NOMO-1 treated with DMSO at 0.1 percent for 48 hours (cell line): Measurements from ENCODE around the gene ING5.

Source experiments
- DNase-seq: peaks from one replicate; lab custom pipeline; 2025; ENCODE audit not compliant: unreplicated experiment; lab: John Stamatoyannopoulos, UW

The ING5 gene

DNA sequence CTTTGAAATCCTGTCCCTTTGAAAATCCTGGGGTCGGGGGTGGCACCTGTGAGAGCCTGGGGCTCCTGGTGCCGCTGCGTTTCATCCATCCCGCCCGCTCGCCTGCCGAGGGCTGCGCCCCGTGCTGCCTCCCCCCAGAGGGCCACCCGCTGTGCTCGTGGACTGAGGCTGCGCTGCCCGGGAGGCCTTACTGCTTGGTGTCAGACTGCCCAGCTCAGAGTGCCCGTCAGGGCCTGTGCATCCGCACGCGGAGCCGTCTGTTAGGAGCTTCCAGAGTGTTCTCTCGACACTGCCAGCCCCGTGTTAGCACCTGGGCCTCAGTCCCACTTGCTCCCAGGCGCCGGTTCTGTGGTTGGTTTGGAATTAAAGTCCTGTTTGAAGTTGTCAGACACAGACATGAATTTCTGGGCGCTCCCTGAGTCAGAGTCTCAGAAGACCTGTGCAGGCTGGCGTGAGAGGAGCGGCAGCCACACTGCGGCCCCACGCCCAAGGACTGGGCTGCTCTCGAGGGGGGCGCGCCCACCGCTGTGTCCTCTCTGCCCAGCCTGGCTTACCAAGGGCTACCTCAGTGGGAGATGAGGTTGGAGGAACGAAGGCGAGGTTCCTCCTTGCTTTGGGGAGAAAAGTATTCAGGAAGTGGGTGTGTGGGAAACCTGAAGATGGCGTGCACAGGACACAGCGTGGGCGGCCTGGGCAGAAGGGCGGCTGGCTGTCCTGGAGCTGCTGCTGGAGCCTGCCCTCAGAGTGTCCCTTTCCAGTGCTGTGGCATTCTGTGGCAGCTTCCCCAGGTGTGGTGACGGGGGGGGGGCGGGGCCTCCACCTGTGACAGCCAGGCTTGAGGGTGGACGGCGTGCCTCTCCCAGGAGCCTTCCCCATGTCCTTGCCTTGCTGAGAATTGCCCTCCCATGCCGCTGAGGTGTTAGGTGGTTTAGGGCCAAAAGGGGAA, 29.3 kb upstream of the ING5 start:
- DNase-seq = no peak

DNA sequence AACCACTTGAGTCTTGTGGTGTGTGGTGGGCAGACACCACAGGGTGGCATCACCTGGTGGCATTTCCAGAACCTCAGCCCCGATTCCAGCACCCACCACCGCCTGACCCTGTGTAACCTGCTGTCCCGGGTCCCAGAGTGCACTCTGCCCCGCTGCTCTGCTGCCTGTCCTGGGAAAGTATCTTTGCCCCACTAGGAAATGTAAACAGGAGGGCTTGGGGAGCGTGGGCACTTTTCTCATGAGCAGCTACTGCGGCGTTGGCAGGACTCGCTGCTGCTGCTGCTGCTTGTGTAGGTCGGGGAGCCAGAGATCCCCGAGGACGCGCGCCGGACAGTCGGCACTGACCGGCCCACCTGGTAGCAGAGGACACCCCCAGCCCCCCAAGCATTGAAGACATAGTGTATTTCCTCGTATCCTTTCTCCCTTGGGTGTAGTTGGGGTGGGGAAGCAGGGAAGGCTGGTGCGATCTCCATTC, 28.6 kb upstream of the ING5 start:
- no peak for DNase-seq

DNA sequence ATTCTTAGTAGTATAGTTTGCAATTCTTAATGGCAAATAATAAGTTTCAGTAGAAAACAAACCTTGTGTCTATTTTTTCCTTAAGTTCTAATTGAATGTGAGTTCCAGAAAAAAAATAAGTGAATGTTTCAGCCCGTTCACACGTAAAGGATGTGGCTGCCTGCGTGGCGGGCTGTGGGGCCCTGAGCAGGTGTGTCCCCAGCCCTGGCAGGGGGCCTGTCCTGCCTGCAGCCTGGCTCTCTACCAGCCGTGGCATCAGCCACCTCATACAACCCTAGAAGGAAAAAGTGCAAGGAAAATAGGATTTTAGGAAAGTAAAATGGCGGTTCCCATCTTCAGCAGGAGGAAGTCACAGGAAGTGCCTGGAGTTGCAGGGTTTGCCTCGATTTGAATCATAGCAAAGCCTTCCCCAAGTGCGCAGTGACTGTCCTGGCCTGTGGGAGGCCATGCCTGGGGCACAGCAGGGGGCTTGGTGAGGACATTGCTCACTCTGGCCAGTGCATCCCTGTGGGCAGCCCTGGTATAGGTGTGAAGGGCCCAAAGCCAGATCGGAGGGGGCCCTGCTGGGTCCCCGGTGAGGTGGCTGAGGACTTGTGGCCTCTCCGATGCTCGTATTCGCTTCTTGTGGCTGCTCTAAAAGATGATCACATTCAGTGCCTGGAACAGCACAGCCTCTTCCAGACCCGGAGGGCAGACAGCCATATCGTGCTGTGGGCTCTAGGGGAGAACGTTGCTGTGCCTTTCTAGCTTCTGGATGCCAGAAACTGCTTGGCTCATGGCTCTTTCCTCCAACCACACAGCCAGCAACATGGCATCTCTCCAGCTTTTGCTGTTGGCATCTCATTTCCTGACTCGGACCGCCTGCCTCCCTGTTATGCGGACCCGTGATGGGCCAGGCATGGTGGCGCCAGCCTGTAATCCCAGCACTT, 27.8 kb upstream of the ING5 start:
- no peak for DNase-seq

DNA sequence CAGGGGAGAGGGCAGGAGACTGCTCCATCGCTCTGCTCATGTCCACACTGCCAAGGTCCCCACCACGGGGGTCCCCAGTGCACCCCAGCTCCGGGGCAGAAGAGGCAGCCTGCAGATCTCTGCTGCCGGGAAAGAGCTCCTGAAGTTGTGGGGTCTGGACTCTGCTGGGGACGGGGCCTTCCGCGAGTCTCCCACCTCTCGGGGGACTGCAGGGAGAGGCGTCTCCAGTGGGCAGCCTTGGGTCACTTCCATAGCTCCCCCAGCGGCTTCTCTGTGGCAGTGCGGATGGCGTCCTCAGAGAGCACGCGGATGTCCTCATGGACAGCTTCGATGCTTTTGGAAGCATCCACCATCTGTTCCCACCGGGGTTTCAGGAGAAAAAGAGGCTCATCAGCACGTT, 26.0 kb upstream of the ING5 start:
- DNase-seq = no peak

DNA sequence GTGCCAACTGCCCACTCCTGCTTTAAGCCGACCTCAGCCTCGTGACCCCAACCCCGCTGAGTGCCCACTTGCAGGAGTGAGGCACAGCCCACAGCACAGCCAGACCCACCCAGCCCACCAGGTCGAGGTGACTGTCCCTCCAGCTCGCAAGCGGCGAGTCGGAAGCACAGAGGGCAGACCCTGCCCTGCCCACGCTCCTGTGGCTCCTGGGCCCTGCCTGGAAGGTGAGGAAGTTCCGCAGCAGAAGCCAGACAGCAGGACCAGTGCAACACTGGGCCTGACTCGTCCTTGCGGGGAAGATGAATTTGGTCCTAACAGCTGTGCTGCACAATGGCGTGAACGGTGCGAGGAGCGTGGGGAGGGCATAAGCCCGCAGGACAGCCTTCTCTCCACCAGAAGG, 25.2 kb upstream of the ING5 start:
- DNase-seq = no peak

DNA sequence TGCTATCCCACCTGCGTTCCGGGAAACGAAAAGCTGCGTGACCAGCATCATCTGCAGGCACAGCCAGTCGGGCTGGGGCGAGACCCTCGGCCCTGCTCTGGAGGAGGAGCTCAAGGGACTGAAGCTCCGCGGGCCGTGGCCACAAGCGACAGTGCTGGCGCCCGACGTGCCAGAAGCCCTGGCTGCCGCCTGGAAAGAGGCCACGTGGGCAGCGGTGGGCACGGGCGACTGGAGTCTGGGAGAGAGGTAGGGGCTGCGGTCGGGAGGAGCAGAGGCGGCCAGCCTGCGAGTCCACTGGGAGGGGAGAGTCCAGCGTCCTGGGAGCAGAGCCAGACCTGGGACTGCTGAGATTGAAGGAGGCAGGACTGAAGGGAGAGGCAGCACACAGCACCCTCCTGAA, 24.4 kb upstream of the ING5 start:
- no peak for DNase-seq

DNA sequence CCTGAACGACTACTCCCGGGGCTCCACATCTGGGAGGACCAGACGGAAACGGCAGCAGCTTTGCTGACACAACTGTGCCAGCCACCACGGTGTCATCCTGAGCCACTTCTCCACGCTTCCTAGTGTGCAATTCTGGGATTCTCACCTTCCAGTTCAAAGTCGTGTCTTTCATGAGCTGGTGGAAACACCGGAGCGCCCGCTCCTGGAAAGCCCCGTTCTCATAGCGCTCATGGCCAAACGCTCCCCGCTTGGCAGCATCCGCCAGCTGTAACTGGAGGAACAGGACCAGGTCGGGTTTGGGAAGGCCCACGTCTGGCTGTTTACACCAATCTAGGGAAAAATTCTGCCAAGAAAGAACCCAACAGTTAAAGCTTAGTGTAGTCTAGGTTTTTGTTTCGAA, 23.5 kb upstream of the ING5 start:
- no peak for DNase-seq

DNA sequence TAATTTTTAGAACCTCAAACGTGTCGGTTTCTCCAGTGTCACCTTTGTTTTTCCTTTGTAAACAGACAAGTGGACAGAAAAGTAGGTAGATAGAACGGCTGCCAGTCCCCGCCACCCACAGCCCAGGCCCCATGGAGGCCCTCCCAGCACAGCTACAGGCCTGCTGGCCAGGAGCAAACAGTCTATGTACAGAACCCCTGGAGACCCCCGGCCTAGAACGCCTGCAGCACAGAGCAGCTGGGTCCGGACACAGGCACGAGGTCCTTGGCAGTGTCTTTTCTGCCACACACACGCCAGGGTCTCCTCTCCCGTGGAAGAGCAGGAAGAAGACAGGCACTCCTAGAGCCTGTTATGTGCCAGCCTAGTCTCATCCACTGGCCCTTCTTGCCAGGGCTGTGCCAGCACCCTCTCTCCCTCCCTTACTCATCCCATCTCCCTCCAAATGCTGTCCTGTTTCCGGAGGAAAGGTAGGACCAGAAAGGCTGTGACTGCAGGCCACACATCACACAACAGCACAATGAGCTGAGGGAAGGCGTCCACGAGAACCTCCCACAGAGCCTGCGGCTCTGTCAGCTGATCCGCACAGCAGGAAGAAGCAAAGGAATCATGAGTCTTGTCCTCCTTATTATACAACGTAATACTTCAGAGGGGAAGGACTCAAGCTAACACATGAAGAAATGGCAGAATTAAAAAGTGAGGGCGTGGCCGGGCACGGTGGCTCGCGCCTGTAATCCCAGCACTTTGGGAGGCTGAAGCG, 22.9 kb upstream of the ING5 start:
- DNase-seq = no peak

DNA sequence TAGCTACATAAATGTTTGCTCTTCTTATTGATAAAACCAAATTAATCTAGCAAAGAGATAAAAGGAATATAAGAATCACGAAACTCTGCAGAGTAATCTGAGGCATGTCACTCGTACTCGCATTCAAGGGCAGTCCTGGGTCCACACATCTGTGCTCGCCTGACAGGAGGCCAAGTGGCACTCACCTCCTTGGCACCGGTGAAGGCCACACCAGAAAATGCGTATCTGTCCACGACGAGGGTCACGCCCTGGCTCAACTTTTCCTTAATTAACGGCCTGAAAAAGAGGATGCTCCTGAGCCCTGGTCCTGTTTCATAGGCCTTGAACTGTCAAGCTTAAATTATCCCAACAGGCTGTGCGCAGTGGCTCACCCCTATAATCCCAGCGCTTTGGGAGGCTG, 21.8 kb upstream of the ING5 start:
- no peak for DNase-seq

DNA sequence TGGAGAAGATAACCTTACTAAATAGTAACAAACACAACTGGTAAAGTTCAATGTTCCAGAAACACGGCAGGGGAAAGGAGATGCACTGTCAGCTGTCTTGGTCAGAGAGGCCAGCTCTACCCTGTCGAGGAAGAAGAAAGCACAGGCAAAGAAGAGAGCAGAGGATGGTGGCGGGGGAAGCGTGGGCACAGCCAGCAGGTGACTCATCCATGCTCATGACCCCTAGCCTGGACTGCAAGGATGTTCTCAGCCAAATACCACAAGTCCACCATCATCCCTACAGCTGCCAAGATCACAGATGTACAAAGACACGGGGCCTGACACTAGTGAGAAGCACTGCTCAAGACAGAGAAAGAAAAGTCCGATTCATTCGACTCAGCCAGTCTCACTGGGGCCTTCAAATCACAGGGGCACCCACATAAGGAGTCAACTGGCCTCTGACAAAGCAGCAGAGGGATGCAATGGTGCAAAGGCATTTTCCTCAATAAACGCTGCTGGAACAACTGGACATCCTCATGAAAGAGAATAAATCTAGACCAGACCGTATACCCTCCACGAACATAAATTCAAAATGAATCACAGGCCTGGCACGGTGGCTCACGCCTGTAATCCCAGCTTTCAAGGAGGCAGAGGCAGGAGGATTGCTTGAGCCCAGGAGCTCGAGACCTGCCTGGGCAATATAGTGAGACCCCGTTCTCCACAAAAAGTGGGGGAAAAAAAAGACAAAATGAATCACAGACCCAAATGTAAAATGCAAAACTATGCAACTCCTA, 20.8 kb upstream of the ING5 start:
- no peak for DNase-seq

DNA sequence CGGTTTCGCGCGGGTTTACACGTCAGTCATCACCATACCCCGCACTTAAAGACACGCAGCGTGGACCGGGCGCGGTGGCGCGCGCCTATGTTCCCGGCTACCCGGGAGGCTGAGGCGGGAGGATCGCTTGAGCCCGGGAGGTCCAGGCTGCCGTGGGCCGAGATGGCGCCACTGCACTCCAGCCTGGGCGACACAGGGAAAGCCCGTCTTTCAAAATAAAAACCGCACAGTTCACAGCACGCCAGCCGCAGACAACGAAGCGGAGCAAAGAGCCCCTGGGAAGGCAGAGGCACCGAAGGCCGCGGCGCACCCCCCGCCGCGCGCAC, 15.6 kb upstream of the ING5 start:
- DNase-seq = no peak

DNA sequence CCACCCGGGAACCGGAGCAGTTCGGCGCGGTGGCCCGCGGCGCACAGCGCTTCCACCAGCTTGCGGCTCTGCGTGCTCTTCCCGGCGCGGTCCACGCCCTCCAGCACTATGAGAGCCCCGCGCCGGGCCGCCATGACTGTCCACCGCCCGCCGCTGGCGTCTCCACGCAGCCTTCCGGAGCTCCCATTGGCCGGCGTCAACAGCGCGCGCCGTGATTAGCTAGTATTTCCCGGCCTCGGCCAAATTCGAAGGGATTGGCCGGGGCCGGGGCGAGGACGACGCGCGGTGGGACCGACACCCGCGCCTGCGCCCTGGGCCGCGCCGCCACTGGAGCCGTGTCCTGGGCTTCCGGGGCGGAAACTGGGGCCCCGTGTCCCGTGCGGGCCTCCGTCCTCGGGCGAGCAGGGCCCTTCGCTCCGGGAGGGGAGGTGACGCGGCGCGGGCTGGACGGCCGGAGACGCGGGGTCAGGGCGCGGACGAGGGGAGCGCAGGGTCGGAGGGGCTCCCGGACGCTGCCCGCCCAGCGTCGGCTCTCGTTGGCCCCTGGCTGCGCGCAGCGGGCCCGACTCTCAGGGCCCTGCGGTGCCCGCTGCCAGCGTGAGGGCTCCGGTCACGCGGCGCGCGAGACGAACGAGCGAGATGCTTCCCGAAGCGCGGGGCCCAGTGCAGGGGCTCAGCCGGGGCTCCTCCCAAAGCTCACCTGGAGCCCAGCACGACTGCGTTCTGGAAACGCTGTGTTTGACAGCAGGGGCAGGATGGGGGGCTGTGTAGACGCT, 15.0 kb upstream of the ING5 start, which contains the start of gene DTYMK:
TSS of gene DTYMK (minus strand) at position 166 of the 776 bp plus-strand sequence. CDS start at position 134, 32 bp downstream.
- peak; percentile 95 for DNase-seq

DNA sequence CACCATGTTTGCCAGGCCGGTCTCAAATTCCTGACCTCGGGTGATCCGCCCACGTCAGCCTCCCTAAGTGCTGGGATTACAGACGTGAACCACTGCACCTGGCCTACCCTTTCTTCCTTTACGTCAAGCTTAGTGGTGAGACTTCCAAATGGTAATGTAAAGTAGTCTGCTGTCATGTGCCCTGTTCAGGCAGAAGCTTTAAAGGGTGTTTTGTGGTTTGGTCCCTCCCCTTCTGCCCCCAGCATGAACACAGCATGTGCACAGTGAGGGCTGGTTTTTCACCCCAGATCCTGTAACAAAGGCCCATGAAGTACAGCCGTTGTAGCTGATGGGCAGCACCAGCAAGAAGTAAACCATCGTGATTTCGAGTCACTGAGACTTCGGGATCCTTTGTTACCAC, 12.5 kb upstream of the ING5 start:
- DNase-seq = no peak

DNA sequence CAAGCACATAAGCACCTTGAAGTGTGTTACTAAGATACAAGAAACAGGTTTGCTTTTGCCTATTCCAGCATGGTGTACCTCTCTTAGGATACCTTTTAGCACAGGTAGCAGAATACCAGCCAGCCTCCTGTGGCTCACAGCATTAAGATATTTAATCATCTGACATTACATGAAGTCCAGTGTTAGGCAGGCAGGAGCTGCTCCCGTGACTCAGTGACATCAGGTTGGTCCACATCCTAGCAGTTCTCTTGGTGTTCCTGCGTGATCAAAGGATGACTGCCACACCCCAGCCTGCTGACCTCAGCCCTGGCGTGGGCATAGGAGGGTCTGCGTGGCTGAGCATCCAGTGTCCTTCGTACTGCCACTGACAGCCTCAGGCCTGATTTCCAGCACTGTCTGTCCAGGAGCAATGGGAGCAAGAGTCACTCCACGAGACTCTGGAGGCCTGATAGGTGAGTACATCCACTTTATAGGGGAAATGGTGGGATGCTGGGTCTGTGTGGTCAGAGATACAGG, 11.6 kb upstream of the ING5 start:
- DNase-seq = no peak

DNA sequence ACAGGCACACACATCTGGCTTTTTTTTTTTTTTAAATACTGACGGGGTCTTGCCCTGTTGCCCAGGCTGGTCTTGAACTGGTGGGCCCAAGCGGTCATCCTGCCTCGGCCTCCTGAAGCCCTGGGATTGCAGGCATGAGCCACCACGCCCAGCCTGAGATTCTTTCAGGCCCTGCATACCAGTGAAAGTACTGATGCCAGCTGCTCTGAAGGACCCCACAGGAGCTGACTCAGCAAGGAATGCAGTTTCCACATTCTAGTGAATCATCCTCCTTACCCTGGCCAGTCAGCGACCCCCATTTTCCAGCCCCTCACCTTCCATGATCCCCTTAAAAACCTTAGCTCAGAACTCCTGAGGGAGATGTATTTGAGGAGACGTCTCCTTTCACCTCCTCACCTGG, 9.4 kb upstream of the ING5 start:
- no peak for DNase-seq

DNA sequence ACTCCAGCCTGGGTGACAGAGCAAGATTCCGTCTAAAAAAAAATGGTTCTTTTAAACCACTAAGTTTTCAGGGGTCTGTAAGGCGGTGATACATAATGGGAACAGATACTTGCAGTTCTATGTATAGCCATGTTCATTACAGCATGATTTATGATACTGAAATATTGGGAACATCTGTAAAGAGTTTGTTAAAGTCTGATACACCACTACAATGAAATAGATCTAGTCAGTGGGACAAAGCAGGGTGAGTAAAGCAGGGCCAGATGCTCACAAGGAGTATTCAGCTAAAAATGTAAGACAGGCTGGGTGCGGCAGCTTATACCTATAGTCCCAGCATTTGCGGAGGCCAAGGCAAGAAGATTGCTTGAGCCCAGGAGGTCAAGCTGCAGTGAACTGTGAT, 6.2 kb upstream of the ING5 start:
- no peak for DNase-seq

DNA sequence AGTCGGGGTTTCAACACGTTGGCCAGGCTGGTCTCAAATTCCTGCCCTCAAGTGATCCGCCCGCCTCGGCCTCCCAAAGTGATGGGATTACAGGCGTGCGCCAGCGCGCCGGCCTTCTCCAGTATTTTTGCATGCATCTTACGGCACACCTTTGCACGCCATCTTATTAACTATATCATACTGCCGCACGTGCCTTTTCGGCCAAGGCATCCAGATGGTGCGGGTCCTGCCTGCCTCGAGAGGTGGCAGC, 765 bp upstream of the ING5 start:
- no peak for DNase-seq

DNA sequence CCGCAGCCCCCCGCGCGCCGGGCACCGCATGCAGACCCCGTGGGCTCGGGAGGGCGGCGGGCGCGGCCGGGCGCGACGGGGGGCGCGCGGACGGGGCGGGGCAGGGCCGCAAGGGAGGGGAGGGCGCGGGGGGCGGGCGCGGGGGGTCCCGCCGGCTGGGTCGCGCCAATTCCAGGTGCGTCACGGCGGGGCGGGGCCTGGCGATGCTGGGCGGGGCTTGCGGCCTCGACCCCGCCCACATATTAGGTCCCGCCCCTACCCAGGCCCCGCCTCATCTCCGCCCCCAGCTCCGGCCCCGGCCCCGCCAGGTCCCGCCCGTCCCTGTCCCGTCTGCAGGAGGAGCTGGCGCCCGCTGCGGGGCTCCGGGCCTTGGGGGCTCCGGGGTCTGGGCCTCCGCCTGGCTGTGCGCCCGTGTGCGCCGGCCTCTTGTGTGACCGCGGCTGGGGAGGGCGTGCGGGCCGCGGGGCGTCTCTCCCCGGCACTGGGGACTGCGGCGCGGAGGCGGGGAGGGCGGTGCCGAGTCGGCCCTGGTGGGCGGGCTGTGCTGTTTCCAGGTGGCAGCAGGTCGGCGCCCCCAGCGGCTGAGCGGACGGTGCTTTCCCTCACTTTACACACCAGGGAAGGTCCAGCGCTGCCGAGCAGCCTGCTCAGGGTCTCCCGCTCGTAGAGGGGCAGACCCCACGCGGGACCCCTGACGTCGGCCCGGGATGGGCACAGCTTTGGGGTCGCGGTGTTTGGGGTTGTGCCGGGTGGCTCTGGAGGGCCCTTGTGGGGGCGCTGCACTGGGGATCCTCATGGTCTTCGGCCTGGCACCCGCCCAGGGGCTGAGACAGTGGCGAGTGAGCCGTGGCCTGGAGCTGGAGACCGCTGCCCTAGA, 554 bp downstream of the ING5 start:
- peak; percentile 72 for DNase-seq
